HepG2 (cell line): Measurements from ENCODE around the gene ATP9A. TPM values are rescaled to one million over a fixed set of nuclear protein-coding genes. Genes with fewer than 3 reads are reported as not detected.

Source experiments
- DPF2 ChIP-seq: sonication (generic); formaldehyde crosslinking; IDR thresholded peaks from 2 replicates; pipeline ENCODE4 v1.4.0; 2020; ENCODE audit warnings: mild to moderate bottlenecking, low read depth, missing genetic modification reagents, borderline replicate concordance
- ERF ChIP-seq: IDR thresholded peaks from 2 replicates; pipeline ENCODE4 v1.6.1; 2018; ENCODE audit warnings: missing biosample characterization, missing genetic modification reagents
- GABPB1 ChIP-seq: IDR thresholded peaks from 2 replicates; pipeline ENCODE4 v1.6.1; 2016; ENCODE audit warnings: mild to moderate bottlenecking, missing genetic modification reagents, moderate library complexity, missing compliant biosample characterization
- NFIC ChIP-seq: IDR thresholded peaks from 2 replicates; pipeline ENCODE4 v1.6.1; 2012; ENCODE audit warnings: mild to moderate bottlenecking, low read length, inconsistent platforms
- NR2F1 ChIP-seq, 2 experiments: fragments of 450-650 bp in 1 of 2; formaldehyde crosslinking in 1 of 2; IDR thresholded peaks; 2 replicates each; pipeline versions ENCODE4 v1.5.0 to v1.6.1; 2016 to 2020; ENCODE audit warnings: mild to moderate bottlenecking in 1 of 2, missing compliant biosample characterization in 1 of 2, missing genetic modification reagents in 1 of 2, moderate library complexity in 1 of 2
- PAWR ChIP-seq: sonication (generic); formaldehyde crosslinking; IDR thresholded peaks from 2 replicates; pipeline ENCODE4 v1.4.0; 2020; ENCODE audit warnings: missing genetic modification reagents, mild to moderate bottlenecking, borderline replicate concordance
- ZNF180 ChIP-seq: sonication (generic); formaldehyde crosslinking; IDR thresholded peaks from 2 replicates; pipeline ENCODE4 v1.4.0; 2020; ENCODE audit warnings: low read depth, missing genetic modification reagents, borderline replicate concordance
- ZNF326 ChIP-seq: sonication (generic); formaldehyde crosslinking; IDR thresholded peaks from 2 replicates; pipeline ENCODE4 v1.4.0; 2020; ENCODE audit warnings: missing genetic modification reagents, borderline replicate concordance
- ZNF451 ChIP-seq: sonication (generic); formaldehyde crosslinking; IDR thresholded peaks from 2 replicates; pipeline ENCODE4 v1.5.0; 2020; ENCODE audit warnings: mild to moderate bottlenecking, missing genetic modification reagents
- polyA plus RNA-seq, 8 experiments: library from polyadenylated mRNA; depleted of rRNA in 3 of 8; stranded (reverse) in 7 of 8; unstranded in 1 of 8; fragments of >200 nt; fragmentation: Illumina TruSeq in 4 of 8; extraction: Trizol in 4 of 8; gene quantifications; 2 replicates each; pipeline versions ENCODE4 v1.2.1 to v1.2.3, GENCODE V29; 2011 to 2016; ENCODE audit warnings: low read depth in 4 of 8, missing spikeins in 1 of 8, mixed read lengths in 1 of 8; ENCODE audit not compliant: insufficient read depth in 1 of 8
- total RNA-seq, 5 experiments: library from RNA; depleted of rRNA; stranded (reverse); fragments of >200 nt; fragmentation: Illumina TruSeq; extraction: Trizol; gene quantifications; 2 replicates each; pipeline ENCODE4 v1.2.3, GENCODE V29; 2016; ENCODE audit warnings: low read depth in 1 of 5
- TF ChIP-seq, protein P1 (sequence below): sonication (generic); formaldehyde crosslinking; IDR thresholded peaks from 2 replicates; pipeline ENCODE4 v1.5.0; 2020; ENCODE audit warnings: missing genetic modification reagents
- TF ChIP-seq, protein P2 (sequence below): sonication (generic); formaldehyde crosslinking; IDR thresholded peaks from 2 replicates; pipeline ENCODE4 v1.8.1; 2022; ENCODE audit warnings: mild to moderate bottlenecking, missing genetic modification reagents
- TF ChIP-seq, protein P3 (sequence below): sonication (generic); formaldehyde crosslinking; IDR thresholded peaks from 2 replicates; pipeline ENCODE4 v1.5.0; 2020; ENCODE audit warnings: mild to moderate bottlenecking, missing genetic modification reagents
- TF ChIP-seq, protein P4 (sequence below): IDR thresholded peaks from 2 replicates; pipeline ENCODE4 v1.6.1; 2016
- TF ChIP-seq, protein P5 (sequence below): sonication (generic); formaldehyde crosslinking; conservative IDR thresholded peaks from 2 replicates; pipeline ENCODE4 v1.4.0; 2020; ENCODE audit warnings: mild to moderate bottlenecking, missing genetic modification reagents, moderate library complexity
- TF ChIP-seq, protein P6 (sequence below): sonication (generic); formaldehyde crosslinking; IDR thresholded peaks from 2 replicates; pipeline ENCODE4 v1.8.0; 2023; ENCODE audit warnings: mild to moderate bottlenecking, missing genetic modification reagents
- TF ChIP-seq, protein P7 (sequence below): sonication (generic); formaldehyde crosslinking; IDR thresholded peaks from 2 replicates; pipeline ENCODE4 v1.9.0; 2021; ENCODE audit warnings: missing genetic modification reagents, mild to moderate bottlenecking, borderline replicate concordance

Gene ATP9A
- total and polyA plus RNA-seq, 2 of the 13 experiments (the other 11 are each of a cell fraction or from before 2014, with no cell fraction given), result 11.8 to 18.5 TPM

DNA sequence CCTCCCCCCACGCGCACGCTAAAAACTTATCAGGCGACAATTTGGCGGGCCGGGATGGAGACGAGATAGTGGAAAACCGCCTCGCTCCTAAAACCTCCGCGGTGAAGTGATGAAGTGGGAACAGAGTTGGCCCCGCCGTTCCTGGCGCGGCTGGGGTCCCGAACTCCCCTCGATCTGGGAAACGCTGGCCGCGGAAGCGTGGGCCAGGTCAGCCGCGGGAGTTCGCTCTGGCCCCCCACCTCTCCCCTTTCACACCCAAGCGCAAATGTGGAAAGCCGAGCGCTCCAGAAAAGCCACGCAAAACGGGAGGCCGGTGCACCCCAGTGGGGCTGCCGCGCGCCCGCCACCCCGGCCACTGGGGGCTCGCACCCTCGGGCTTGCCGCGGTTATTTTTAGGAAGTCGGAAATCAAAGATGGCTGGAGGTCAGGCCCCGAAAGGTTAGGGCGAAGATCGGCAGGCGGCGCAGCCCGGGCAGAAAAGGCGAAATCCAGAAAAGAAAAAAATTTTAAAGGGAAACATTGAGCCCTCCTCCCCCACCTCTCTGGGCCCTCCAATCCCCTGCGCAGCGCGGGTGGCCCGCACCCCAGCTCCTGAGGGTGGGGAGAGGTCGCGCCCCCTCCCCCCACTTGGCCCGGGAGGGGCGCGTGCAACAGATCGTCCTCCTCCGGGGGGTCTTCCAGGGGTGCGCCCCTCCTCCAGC is 33.1 kb upstream of the ATP9A start (continued):
- TF ChIP-seq, protein P1, sequence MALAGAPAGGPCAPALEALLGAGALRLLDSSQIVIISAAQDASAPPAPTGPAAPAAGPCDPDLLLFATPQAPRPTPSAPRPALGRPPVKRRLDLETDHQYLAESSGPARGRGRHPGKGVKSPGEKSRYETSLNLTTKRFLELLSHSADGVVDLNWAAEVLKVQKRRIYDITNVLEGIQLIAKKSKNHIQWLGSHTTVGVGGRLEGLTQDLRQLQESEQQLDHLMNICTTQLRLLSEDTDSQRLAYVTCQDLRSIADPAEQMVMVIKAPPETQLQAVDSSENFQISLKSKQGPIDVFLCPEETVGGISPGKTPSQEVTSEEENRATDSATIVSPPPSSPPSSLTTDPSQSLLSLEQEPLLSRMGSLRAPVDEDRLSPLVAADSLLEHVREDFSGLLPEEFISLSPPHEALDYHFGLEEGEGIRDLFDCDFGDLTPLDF (CRISPR knock-in tag), result no peak
- TF ChIP-seq DPF2, result no peak
- TF ChIP-seq, protein P2, sequence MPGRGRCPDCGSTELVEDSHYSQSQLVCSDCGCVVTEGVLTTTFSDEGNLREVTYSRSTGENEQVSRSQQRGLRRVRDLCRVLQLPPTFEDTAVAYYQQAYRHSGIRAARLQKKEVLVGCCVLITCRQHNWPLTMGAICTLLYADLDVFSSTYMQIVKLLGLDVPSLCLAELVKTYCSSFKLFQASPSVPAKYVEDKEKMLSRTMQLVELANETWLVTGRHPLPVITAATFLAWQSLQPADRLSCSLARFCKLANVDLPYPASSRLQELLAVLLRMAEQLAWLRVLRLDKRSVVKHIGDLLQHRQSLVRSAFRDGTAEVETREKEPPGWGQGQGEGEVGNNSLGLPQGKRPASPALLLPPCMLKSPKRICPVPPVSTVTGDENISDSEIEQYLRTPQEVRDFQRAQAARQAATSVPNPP (CRISPR knock-in tag), result no peak
- TF ChIP-seq NFIC, result no peak
- no peak for TF ChIP-seq ZNF326 (CRISPR knock-in tag)
- TF ChIP-seq, protein P3, sequence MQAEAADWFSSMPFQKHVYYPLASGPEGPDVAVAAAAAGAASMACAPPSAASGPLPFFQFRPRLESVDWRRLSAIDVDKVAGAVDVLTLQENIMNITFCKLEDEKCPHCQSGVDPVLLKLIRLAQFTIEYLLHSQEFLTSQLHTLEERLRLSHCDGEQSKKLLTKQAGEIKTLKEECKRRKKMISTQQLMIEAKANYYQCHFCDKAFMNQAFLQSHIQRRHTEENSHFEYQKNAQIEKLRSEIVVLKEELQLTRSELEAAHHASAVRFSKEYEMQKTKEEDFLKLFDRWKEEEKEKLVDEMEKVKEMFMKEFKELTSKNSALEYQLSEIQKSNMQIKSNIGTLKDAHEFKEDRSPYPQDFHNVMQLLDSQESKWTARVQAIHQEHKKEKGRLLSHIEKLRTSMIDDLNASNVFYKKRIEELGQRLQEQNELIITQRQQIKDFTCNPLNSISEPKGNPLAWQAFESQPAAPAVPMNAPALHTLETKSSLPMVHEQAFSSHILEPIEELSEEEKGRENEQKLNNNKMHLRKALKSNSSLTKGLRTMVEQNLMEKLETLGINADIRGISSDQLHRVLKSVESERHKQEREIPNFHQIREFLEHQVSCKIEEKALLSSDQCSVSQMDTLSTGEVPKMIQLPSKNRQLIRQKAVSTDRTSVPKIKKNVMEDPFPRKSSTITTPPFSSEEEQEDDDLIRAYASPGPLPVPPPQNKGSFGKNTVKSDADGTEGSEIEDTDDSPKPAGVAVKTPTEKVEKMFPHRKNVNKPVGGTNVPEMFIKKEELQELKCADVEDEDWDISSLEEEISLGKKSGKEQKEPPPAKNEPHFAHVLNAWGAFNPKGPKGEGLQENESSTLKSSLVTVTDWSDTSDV (CRISPR knock-in tag), result no peak
- TF ChIP-seq, protein P4, sequence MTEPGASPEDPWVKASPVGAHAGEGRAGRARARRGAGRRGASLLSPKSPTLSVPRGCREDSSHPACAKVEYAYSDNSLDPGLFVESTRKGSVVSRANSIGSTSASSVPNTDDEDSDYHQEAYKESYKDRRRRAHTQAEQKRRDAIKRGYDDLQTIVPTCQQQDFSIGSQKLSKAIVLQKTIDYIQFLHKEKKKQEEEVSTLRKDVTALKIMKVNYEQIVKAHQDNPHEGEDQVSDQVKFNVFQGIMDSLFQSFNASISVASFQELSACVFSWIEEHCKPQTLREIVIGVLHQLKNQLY, result no peak
- TF ChIP-seq, protein P5, sequence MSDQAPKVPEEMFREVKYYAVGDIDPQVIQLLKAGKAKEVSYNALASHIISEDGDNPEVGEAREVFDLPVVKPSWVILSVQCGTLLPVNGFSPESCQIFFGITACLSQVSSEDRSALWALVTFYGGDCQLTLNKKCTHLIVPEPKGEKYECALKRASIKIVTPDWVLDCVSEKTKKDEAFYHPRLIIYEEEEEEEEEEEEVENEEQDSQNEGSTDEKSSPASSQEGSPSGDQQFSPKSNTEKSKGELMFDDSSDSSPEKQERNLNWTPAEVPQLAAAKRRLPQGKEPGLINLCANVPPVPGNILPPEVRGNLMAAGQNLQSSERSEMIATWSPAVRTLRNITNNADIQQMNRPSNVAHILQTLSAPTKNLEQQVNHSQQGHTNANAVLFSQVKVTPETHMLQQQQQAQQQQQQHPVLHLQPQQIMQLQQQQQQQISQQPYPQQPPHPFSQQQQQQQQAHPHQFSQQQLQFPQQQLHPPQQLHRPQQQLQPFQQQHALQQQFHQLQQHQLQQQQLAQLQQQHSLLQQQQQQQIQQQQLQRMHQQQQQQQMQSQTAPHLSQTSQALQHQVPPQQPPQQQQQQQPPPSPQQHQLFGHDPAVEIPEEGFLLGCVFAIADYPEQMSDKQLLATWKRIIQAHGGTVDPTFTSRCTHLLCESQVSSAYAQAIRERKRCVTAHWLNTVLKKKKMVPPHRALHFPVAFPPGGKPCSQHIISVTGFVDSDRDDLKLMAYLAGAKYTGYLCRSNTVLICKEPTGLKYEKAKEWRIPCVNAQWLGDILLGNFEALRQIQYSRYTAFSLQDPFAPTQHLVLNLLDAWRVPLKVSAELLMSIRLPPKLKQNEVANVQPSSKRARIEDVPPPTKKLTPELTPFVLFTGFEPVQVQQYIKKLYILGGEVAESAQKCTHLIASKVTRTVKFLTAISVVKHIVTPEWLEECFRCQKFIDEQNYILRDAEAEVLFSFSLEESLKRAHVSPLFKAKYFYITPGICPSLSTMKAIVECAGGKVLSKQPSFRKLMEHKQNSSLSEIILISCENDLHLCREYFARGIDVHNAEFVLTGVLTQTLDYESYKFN (CRISPR knock-in tag), result 0 out of 2 replicates have a peak, but pooled peaks have one; percentile 26
- TF ChIP-seq, protein P6, sequence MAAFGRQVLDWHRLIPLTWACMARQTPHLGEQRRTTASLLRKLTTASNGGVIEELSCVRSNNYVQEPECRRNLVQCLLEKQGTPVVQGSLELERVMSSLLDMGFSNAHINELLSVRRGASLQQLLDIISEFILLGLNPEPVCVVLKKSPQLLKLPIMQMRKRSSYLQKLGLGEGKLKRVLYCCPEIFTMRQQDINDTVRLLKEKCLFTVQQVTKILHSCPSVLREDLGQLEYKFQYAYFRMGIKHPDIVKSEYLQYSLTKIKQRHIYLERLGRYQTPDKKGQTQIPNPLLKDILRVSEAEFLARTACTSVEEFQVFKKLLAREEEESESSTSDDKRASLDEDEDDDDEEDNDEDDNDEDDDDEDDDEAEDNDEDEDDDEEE (CRISPR knock-in tag), result peak; percentile 80; the same call in 1 of the 2 replicates
- no peak for TF ChIP-seq NR2F1 (CRISPR knock-in tag; IDR thresholded peaks at IDR 0.05)
- TF ChIP-seq ZNF451 (CRISPR knock-in tag), result no peak
- peak; percentile 48; the same call in 1 of the 2 replicates for TF ChIP-seq GABPB1
- TF ChIP-seq ZNF180, result no peak
- TF ChIP-seq PAWR (CRISPR knock-in tag), result no peak
- TF ChIP-seq, protein P7, sequence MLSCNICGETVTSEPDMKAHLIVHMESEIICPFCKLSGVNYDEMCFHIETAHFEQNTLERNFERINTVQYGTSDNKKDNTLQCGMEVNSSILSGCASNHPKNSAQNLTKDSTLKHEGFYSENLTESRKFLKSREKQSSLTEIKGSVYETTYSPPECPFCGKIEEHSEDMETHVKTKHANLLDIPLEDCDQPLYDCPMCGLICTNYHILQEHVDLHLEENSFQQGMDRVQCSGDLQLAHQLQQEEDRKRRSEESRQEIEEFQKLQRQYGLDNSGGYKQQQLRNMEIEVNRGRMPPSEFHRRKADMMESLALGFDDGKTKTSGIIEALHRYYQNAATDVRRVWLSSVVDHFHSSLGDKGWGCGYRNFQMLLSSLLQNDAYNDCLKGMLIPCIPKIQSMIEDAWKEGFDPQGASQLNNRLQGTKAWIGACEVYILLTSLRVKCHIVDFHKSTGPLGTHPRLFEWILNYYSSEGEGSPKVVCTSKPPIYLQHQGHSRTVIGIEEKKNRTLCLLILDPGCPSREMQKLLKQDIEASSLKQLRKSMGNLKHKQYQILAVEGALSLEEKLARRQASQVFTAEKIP (CRISPR knock-in tag), result no peak
- TF ChIP-seq ERF (CRISPR knock-in tag), result no peak
